PC-9 (cell line): ENCODE measurements around the gene PRR20C.

Experiments
- EZH2 ChIP-seq: fragments of 200-600 bp; sonication (generic); IDR thresholded peaks from 2 replicates; pipeline ENCODE4 v1.8.0; 2017; ENCODE audit warnings: antibody characterized with exemption, low read depth
- TF ChIP-seq, protein P1 (sequence below): fragments of 200-600 bp; sonication (generic); conservative IDR thresholded peaks from 2 replicates; pipeline ENCODE4 v1.6.1; 2017; ENCODE audit warnings: mixed run types, antibody characterized with exemption, mild to moderate bottlenecking, moderate library complexity

DNA sequence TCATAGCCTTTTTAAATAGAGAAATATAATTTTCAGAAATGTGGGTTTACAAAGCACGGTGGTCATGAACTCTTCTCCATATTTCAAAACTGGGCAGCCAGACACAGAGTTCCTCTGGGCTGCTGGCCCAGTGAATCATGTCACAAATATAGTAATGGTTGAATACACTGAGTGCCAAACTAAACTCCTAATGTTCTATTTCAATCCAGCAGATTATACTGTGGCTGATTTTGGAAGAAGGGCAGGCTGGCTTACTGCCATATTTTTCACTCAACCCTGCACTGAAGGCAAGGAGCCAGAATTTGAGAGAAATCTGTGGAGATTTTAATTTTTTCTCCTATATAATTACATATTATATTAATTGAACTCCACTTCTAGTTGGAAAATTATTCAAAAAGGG, 30.2 kb upstream of the PRR20C start:
- TF ChIP-seq, protein P1, sequence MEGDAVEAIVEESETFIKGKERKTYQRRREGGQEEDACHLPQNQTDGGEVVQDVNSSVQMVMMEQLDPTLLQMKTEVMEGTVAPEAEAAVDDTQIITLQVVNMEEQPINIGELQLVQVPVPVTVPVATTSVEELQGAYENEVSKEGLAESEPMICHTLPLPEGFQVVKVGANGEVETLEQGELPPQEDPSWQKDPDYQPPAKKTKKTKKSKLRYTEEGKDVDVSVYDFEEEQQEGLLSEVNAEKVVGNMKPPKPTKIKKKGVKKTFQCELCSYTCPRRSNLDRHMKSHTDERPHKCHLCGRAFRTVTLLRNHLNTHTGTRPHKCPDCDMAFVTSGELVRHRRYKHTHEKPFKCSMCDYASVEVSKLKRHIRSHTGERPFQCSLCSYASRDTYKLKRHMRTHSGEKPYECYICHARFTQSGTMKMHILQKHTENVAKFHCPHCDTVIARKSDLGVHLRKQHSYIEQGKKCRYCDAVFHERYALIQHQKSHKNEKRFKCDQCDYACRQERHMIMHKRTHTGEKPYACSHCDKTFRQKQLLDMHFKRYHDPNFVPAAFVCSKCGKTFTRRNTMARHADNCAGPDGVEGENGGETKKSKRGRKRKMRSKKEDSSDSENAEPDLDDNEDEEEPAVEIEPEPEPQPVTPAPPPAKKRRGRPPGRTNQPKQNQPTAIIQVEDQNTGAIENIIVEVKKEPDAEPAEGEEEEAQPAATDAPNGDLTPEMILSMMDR, result no peak
- TF ChIP-seq EZH2, result no peak
